ENCODE data around the gene PKNOX2. TPM values are rescaled to one million over a fixed set of nuclear protein-coding genes. Genes with fewer than 3 reads are reported as not detected.

PKNOX2 gene
- total and polyA plus RNA-seq, 2 of the 8 experiments (the other 6 are each of a cell fraction or from before 2014, with no cell fraction given) = 2.0 TPM

DNA sequence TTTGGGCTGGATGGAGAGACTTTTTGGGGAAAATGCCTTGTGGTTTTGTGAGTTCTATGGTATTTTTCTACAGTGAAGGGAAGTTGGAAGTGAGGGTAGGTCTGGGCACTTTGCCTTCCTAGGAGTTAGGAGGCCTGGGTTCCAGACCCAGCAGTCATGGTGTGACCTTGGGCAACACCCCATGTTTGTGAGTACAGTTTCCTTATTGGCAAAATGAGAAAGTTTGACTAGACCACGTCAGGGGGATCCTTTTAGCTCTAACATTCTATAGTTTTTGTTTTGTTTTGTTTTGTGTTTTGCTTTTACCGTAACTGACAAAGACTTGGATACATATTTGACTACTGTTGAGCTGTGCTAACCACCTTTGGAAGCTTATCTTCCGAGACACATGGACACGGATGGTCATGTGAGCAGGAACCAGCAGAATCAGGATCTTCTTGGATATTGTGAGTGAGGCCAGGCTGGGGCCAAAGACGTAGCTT lies 109.0 kb downstream of the PKNOX2 start (continued):
- TF ChIP-seq PHF8 (conservative IDR thresholded peaks at IDR 0.05; ENCODE audit: low read depth, low read length) (no peak), CBX8 (IDR thresholded peaks at IDR 0.05; ENCODE audit: borderline replicate concordance, low read depth, low read length) (no peak), POU5F1 (IDR thresholded peaks at IDR 0.05; ENCODE audit: low read depth, low read length) (no peak), FOSL1 (IDR thresholded peaks at IDR 0.05; ENCODE audit: insufficient read depth, low read depth, low read length) (no peak), SP1 (IDR thresholded peaks at IDR 0.05; ENCODE audit: low read depth, low read length) (no peak), SAP30 (IDR thresholded peaks at IDR 0.05; ENCODE audit: insufficient read depth, insufficient replicate concordance, low read length) (no peak), JUND (IDR thresholded peaks at IDR 0.05; ENCODE audit: low read length) (no peak), KDM5A (IDR thresholded peaks at IDR 0.05; ENCODE audit: low read length) (no peak), ASH2L (IDR thresholded peaks at IDR 0.05; ENCODE audit: low read length) (no peak)
- TF ChIP-seq, protein P1, sequence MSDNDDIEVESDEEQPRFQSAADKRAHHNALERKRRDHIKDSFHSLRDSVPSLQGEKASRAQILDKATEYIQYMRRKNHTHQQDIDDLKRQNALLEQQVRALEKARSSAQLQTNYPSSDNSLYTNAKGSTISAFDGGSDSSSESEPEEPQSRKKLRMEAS (IDR thresholded peaks at IDR 0.05) = no peak
- TF ChIP-seq, protein P2, sequence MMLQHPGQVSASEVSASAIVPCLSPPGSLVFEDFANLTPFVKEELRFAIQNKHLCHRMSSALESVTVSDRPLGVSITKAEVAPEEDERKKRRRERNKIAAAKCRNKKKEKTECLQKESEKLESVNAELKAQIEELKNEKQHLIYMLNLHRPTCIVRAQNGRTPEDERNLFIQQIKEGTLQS (IDR thresholded peaks at IDR 0.05; ENCODE audit: insufficient read depth, low read depth, low read length) = no peak

Measured in H1 (cell line).